ENCODE data around the gene GH1.
"Not testable (repeated sequence)": the region's sequence is repeated elsewhere in the genome, so short reads cannot be mapped to it uniquely, and the experiment has no call there.

Gene GH1

GRCh38 chr17:63880706-63881105, 37.9 kb downstream of the GH1 start:
- H3K27me3 ChIP-seq (ENCODE audit: insufficient read depth, insufficient read length): no peaks in the 10 kb centered on the region
- H3K4me1 ChIP-seq (ENCODE audit: insufficient read depth, insufficient read length): peaks cover 11% of the 10 kb centered on the region
- H3K9ac ChIP-seq (ENCODE audit: insufficient read length, low read depth): no peak overlapping the region
- TF ChIP-seq SUZ12 (IDR thresholded peaks at IDR 0.05; ENCODE audit: extremely low read depth, insufficient read depth, insufficient read length): no peak
- no peak for TF ChIP-seq YY1 (IDR thresholded peaks at IDR 0.05; ENCODE audit: insufficient read depth, insufficient read length)
- no peak for TF ChIP-seq ZNF274 (IDR thresholded peaks at IDR 0.05; ENCODE audit: low read depth, low read length)
- no peak for DNase-seq (ENCODE audit: low read depth, low spot score)
- H3K36me3 ChIP-seq (ENCODE audit: insufficient read depth, insufficient read length, low read length): no peaks in the 10 kb centered on the region
- H3K9me3 ChIP-seq (ENCODE audit: insufficient read depth, low read length): no peaks in the 10 kb centered on the region
- H3K4me3 ChIP-seq (ENCODE audit: insufficient read length, low read depth): no peak overlapping the region

GRCh38 chr17:63878413-63878812, 40.2 kb downstream of the GH1 start:
- not testable (repeated sequence) for H3K4me3 ChIP-seq (ENCODE audit: insufficient read length, low read depth); H3K9me3 ChIP-seq (ENCODE audit: insufficient read depth, low read length); H3K9ac ChIP-seq (ENCODE audit: insufficient read length, low read depth); H3K27me3 ChIP-seq (ENCODE audit: insufficient read depth, insufficient read length); H3K36me3 ChIP-seq (ENCODE audit: insufficient read depth, insufficient read length, low read length); DNase-seq (ENCODE audit: low read depth, low spot score)
- peaks cover 11% of the 10 kb centered on the region for H3K4me1 ChIP-seq (ENCODE audit: insufficient read depth, insufficient read length)

- not testable (repeated sequence) for H3K9ac ChIP-seq (ENCODE audit: insufficient read length, low read depth); H3K9me3 ChIP-seq (ENCODE audit: insufficient read depth, low read length); DNase-seq (ENCODE audit: low read depth, low spot score); H3K27me3 ChIP-seq (ENCODE audit: insufficient read depth, insufficient read length); H3K4me3 ChIP-seq (ENCODE audit: insufficient read length, low read depth); H3K4me1 ChIP-seq (ENCODE audit: insufficient read depth, insufficient read length); H3K36me3 ChIP-seq (ENCODE audit: insufficient read depth, insufficient read length, low read length)
Measured at GRCh38 chr17:63874693-63875092, 43.9 kb downstream of the GH1 start.

GRCh38 chr17:63874061-63874626, 44.5 kb downstream of the GH1 start:
- not testable (repeated sequence) for H3K4me1 ChIP-seq (ENCODE audit: insufficient read depth, insufficient read length); H3K36me3 ChIP-seq (ENCODE audit: insufficient read depth, insufficient read length, low read length); H3K27me3 ChIP-seq (ENCODE audit: insufficient read depth, insufficient read length); H3K9me3 ChIP-seq (ENCODE audit: insufficient read depth, low read length); DNase-seq (ENCODE audit: low read depth, low spot score); H3K9ac ChIP-seq (ENCODE audit: insufficient read length, low read depth); H3K4me3 ChIP-seq (ENCODE audit: insufficient read length, low read depth)

GRCh38 chr17:63873577-63873976, 45.1 kb downstream of the GH1 start, which contains the start of gene CSH2:
Gene CSH2 (minus strand): TSS chr17:63873677. CDS start chr17:63873614, 63 bp downstream.
- not testable (repeated sequence) for H3K9ac ChIP-seq (ENCODE audit: insufficient read length, low read depth); H3K4me3 ChIP-seq (ENCODE audit: insufficient read length, low read depth); H3K4me1 ChIP-seq (ENCODE audit: insufficient read depth, insufficient read length); H3K27me3 ChIP-seq (ENCODE audit: insufficient read depth, insufficient read length); H3K36me3 ChIP-seq (ENCODE audit: insufficient read depth, insufficient read length, low read length); DNase-seq (ENCODE audit: low read depth, low spot score); H3K9me3 ChIP-seq (ENCODE audit: insufficient read depth, low read length)

GRCh38 chr17:63871646-63872365, 46.8 kb downstream of the GH1 start:
- H3K4me3 ChIP-seq (ENCODE audit: insufficient read length, low read depth); H3K9me3 ChIP-seq (ENCODE audit: insufficient read depth, low read length); DNase-seq (ENCODE audit: low read depth, low spot score); H3K4me1 ChIP-seq (ENCODE audit: insufficient read depth, insufficient read length); H3K36me3 ChIP-seq (ENCODE audit: insufficient read depth, insufficient read length, low read length); H3K27me3 ChIP-seq (ENCODE audit: insufficient read depth, insufficient read length); H3K9ac ChIP-seq (ENCODE audit: insufficient read length, low read depth): not testable (repeated sequence)

DNA sequence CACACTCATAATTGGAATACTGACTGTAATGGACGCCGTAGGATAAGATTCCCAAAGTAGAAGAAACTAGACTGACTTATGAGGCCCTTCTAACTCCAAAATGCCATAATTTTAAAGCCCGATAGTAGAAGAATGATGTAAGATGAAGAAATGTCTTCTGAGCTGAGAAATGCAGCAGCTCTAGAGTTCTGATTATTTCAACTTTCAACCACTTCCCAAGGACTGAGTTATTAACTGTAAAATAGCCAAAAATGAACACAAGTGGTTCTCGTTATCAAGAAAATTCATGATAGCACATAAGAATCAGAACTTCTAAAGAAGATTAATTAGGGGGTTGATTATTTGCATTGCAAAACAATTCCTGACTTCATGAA, 48.4 kb downstream of the GH1 start:
- not testable (repeated sequence) for H3K4me3 ChIP-seq (ENCODE audit: insufficient read length, low read depth); H3K27me3 ChIP-seq (ENCODE audit: insufficient read depth, insufficient read length); H3K36me3 ChIP-seq (ENCODE audit: insufficient read depth, insufficient read length, low read length); H3K9me3 ChIP-seq (ENCODE audit: insufficient read depth, low read length); H3K9ac ChIP-seq (ENCODE audit: insufficient read length, low read depth); H3K4me1 ChIP-seq (ENCODE audit: insufficient read depth, insufficient read length); DNase-seq (ENCODE audit: low read depth, low spot score)

DNA sequence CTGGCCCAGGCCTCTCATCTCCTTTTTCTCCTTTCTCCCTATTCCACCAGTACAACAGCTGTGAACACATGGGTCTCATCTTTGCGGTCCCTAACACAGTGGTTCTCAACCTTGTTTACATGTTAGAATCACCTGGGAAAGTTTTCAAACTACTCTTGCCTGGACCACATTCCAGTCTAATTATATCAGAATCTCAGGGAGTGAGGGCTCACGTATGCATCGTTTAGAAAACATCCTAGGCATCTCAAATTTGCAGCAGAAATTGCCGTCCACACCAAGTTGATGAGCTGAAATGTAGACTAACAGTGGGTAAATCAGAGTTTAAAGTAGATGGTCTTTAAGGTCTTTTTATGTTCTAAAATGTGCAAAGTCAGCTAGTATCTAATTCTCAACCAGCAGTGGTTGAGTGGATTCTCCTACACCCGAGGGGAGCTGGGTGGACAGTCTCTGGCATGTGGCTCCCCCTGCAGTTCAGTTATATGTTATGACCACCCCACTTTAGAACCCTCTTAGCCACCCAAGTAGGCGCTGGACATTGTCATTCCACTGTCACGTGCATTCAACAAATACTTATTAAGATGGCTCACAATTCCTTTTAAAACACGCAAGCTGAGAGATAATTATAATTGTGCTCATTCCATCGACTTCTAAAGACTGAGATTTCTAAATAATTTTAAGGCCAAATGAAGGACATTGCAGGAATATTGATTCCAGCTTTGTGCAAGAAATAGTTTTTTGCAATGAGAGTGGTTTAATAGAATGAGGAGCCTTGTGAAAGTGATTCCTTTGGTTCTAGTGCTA, 48.9 kb downstream of the GH1 start:
- H3K36me3 ChIP-seq (ENCODE audit: insufficient read depth, insufficient read length, low read length); H3K4me3 ChIP-seq (ENCODE audit: insufficient read length, low read depth); H3K9ac ChIP-seq (ENCODE audit: insufficient read length, low read depth); H3K27me3 ChIP-seq (ENCODE audit: insufficient read depth, insufficient read length); H3K4me1 ChIP-seq (ENCODE audit: insufficient read depth, insufficient read length); DNase-seq (ENCODE audit: low read depth, low spot score); H3K9me3 ChIP-seq (ENCODE audit: insufficient read depth, low read length): not testable (repeated sequence)
